Activated B cell treated with CpG ODN at 0.5 μM for 24 hours (primary cell): ENCODE data around the gene RNF112. TPM values are rescaled to one million over a fixed set of nuclear protein-coding genes. Genes with fewer than 3 reads are reported as not detected.

Experiments
- ATAC-seq: fragments of 200-7000 bp; cut with Tn5 transposase; one replicate; pipeline ENCODE4 v1.10.0; 2021; ENCODE audit warnings: low read depth, mild to moderate bottlenecking, moderate library complexity
- CTCF ChIA-PET: fragments of 350-600 bp; sonication (Branson Sonifier 250); formaldehyde crosslinking; loops from one replicate; lab custom pipeline; 2021; ENCODE audit warnings: antibody characterized with exemption; lab: Charles Lee
- POLR2A ChIA-PET: fragments of 350-600 bp; sonication (Branson Sonifier 250); formaldehyde crosslinking; loops from one replicate; lab custom pipeline; 2021; ENCODE audit warnings: antibody characterized with exemption; lab: Charles Lee
- DNase-seq: peaks from one replicate; pipeline ENCODE4 v3.0.0; 2022
- H3K27ac Mint-ChIP-seq: one replicate; pipeline ENCODE4 v1.8.0; 2020; ENCODE audit warnings: mixed read lengths
- H3K27me3 Mint-ChIP-seq: one replicate; pipeline ENCODE4 v1.8.0; 2021; ENCODE audit warnings: mixed read lengths
- H3K36me3 Mint-ChIP-seq: one replicate; pipeline ENCODE4 v1.8.0; 2021; ENCODE audit warnings: low read depth, mixed read lengths
- H3K4me1 Mint-ChIP-seq: one replicate; pipeline ENCODE4 v1.8.0; 2021; ENCODE audit warnings: mixed read lengths
- H3K4me3 Mint-ChIP-seq: one replicate; pipeline ENCODE4 v1.8.0; 2020; ENCODE audit warnings: mild to moderate bottlenecking, mixed read lengths
- H3K9me3 Mint-ChIP-seq: one replicate; pipeline ENCODE4 v1.8.0; 2020; ENCODE audit warnings: mixed read lengths
- intact Hi-C: fragments of 100-400 bp; cut with micrococcal nuclease; formaldehyde crosslinking; loops from one replicate; pipeline ENCODE4 v1.15.1; 2024
- total RNA-seq: library from RNA; stranded (reverse); gene quantifications from 2 replicates; pipeline ENCODE4 v1.2.3, GENCODE V29; 2022
- TF ChIP-seq, protein P1 (sequence below): fragments of 200-600 bp; IDR thresholded peaks from one replicate; pipeline ENCODE4 v1.8.0; 2022; ENCODE audit warnings: antibody characterized with exemption, mild to moderate bottlenecking

Gene RNF112
- total RNA-seq, 1 donor from 2014 or later, result 0.51 TPM

DNA sequence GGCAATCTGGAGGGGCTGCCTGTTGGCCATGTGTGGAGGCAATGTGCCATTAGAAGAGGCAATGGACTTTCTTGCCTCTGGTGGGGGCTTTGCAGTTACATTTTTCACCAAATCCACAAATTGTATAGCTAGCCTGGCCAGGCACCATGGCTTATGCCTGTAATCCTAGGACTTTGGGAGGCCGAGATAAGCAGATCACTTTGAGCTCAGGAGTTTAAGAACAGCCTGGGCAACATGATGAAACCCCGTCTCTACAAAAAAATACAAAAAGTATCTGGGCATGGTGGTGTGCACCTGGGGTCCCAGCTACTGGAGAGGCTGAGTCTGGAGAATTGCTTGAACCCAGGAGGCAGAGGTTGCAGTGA lies 2.7 kb upstream of the RNF112 start:
- Mint-ChIP-seq H3K4me1 (no peaks in the 10 kb centered on the region), H3K9me3 (no peaks in the 10 kb centered on the region), H3K36me3 (no peaks in the 10 kb centered on the region), H3K4me3 (no peak overlapping the region), H3K27ac (no peak overlapping the region), H3K27me3 (no peaks in the 10 kb centered on the region)
- no peak for ATAC-seq
- intact Hi-C loops, result no loop called here
- DNase-seq, result no peak
- TF ChIP-seq, protein P1, sequence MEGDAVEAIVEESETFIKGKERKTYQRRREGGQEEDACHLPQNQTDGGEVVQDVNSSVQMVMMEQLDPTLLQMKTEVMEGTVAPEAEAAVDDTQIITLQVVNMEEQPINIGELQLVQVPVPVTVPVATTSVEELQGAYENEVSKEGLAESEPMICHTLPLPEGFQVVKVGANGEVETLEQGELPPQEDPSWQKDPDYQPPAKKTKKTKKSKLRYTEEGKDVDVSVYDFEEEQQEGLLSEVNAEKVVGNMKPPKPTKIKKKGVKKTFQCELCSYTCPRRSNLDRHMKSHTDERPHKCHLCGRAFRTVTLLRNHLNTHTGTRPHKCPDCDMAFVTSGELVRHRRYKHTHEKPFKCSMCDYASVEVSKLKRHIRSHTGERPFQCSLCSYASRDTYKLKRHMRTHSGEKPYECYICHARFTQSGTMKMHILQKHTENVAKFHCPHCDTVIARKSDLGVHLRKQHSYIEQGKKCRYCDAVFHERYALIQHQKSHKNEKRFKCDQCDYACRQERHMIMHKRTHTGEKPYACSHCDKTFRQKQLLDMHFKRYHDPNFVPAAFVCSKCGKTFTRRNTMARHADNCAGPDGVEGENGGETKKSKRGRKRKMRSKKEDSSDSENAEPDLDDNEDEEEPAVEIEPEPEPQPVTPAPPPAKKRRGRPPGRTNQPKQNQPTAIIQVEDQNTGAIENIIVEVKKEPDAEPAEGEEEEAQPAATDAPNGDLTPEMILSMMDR, result no peak
- POLR2A ChIA-PET, result no interaction called here
- CTCF ChIA-PET, result no interaction called here

DNA sequence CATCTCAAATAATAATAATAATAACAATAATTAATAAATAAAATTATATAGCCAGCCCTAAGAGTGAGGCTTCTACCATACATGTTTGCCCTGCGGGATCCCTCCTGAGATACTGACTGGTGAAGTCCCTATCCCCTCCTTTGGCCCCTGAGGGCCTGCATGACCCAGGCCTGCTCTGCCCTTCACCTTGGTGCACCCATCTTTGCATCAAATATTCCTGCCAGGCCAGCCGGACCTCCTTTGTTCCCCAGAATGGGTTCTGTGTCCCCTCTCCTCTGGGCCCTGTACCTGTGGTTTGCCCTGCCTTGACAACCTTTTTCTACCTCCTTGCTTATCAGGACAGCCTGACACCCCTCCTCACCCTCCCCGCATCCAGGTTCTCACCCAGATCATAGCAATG lies 2.0 kb upstream of the RNF112 start:
- DNase-seq (no peak), ATAC-seq (no peak)
- Mint-ChIP-seq H3K9me3 (no peaks in the 10 kb centered on the region), H3K27ac (no peak overlapping the region), H3K27me3 (no peaks in the 10 kb centered on the region), H3K36me3 (no peaks in the 10 kb centered on the region), H3K4me3 (no peak overlapping the region), H3K4me1 (no peaks in the 10 kb centered on the region)
- intact Hi-C loops, result no loop called here
- ChIA-PET POLR2A (no interaction called here), CTCF (no interaction called here)
- TF ChIP-seq, protein P1, result no peak

DNA sequence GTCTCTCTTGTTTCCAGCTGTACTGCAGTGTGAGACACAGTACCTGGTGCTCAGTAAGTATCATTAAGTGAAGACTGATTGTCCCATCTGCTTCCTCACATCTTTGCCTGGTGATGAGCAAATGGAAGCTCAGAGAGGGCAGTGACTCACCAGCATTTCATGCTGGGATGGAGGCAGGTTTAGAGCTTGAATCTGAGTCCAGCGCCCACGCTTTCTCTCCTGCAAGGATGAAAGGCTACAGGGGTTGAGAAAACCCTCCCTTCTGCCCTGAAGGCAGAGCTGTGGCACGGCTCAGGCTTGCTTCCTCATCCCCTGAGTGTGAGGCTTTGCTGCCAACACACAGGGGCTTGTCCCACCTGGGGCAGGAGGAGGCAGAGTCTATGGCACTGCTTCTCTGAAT lies 1.5 kb upstream of the RNF112 start:
- TF ChIP-seq, protein P1, result no peak
- ATAC-seq, result no peak
- CTCF ChIA-PET, result no interaction called here
- H3K4me1 Mint-ChIP-seq, result no peaks in the 10 kb centered on the region
- no peaks in the 10 kb centered on the region for H3K27me3 Mint-ChIP-seq
- no peak overlapping the region for H3K4me3 Mint-ChIP-seq
- POLR2A ChIA-PET, result no interaction called here
- DNase-seq, result no peak
- H3K36me3 Mint-ChIP-seq, result no peaks in the 10 kb centered on the region
- H3K27ac Mint-ChIP-seq, result no peak overlapping the region
- intact Hi-C loops, result no loop called here
- H3K9me3 Mint-ChIP-seq, result no peaks in the 10 kb centered on the region

DNA sequence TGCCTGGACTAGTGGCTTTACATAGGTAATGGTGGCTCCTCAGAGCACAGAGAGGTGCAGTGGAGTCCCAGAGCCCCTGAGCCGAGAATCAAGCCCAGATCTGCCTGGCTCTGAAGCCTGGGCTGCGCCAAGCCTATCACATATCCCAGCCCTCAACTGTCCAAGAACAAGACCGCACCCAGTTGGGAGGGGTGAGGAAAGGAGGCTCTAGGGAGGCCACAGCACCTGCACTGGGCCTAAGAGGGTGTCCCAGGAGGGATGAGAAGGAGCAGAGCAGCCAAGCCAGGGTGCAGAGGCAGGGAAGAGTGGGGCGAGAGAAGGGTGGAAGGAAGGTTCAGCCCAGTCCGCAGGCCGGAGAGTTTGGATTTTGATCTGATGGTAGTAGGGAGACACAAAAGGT lies 941 bp upstream of the RNF112 start:
- POLR2A ChIA-PET, result no interaction called here
- CTCF ChIA-PET, result no interaction called here
- no peaks in the 10 kb centered on the region for H3K9me3 Mint-ChIP-seq
- DNase-seq (no peak), ATAC-seq (no peak)
- H3K4me1 Mint-ChIP-seq, result no peaks in the 10 kb centered on the region
- TF ChIP-seq, protein P1, result no peak
- peaks cover 2% of the 10 kb centered on the region for H3K27me3 Mint-ChIP-seq
- no peaks in the 10 kb centered on the region for H3K36me3 Mint-ChIP-seq
- no peak overlapping the region for H3K4me3 Mint-ChIP-seq
- intact Hi-C loops, result no loop called here
- no peak overlapping the region for H3K27ac Mint-ChIP-seq

DNA sequence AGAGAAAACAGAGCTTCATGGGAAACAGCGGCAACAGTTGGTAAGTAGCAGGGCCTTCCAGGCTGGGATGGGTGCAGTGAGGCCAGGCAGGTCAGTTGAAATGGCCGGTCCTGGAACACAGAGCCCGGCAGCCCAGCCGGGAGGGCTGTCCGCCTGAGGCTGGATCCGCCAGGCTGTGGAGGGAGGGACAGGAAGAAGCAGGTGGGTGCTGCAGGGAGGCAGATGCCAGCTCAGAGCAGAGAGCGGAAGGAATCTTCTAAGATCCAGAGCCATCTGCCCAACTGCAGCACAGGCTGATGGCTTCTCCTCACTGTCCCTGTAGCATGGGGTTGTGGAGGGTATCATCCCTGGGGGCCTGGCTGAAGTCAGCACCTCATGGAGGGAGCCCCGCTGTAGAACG lies 599 bp downstream of the RNF112 start:
- intact Hi-C loops, result no loop called here
- no peak for DNase-seq
- no peaks in the 10 kb centered on the region for H3K4me1 Mint-ChIP-seq
- TF ChIP-seq, protein P1, result no peak
- ATAC-seq, result no peak
- no peak overlapping the region for H3K27ac Mint-ChIP-seq
- no peaks in the 10 kb centered on the region for H3K36me3 Mint-ChIP-seq
- CTCF ChIA-PET, result interaction anchor here (0.7 kb wide), 1 partner anchor 49 kb away, joined by 3 read pairs; no protein-coding TSS in a partner anchor
- H3K4me3 Mint-ChIP-seq, result no peak overlapping the region
- peaks cover 2% of the 10 kb centered on the region for H3K27me3 Mint-ChIP-seq
- POLR2A ChIA-PET, result interaction anchor here (0.6 kb wide), 1 partner anchor 19 kb away, joined by 5 read pairs; no protein-coding TSS in a partner anchor
- H3K9me3 Mint-ChIP-seq, result no peaks in the 10 kb centered on the region
